Upper lobe of right lung (tissue), 1 donor: ENCODE results near the gene AFG1L. TPM values are rescaled to one million over a fixed set of nuclear protein-coding genes. Genes with fewer than 3 reads are reported as not detected.

Experiments used
- ATAC-seq: fragments of 200-7000 bp; cut with Tn5 transposase; one replicate; pipeline ENCODE4 v1.9.1; 2020; ENCODE audit warnings: mild to moderate bottlenecking, moderate library complexity
- DNase-seq: peaks from one replicate; pipeline ENCODE4 v3.0.0-alpha.2; 2020
- H3K27ac ChIP-seq: fragments of 200-600 bp; one replicate; pipeline ENCODE4 v1.8.0; 2022
- H3K27me3 ChIP-seq: fragments of 200-600 bp; one replicate; pipeline ENCODE4 v1.8.0; 2022; ENCODE audit warnings: mild to moderate bottlenecking
- H3K36me3 ChIP-seq: fragments of 200-600 bp; one replicate; pipeline ENCODE4 v1.8.0; 2022
- H3K4me1 ChIP-seq: fragments of 200-600 bp; one replicate; pipeline ENCODE4 v1.8.0; 2022
- H3K4me3 ChIP-seq: fragments of 200-600 bp; one replicate; pipeline ENCODE4 v1.8.0; 2022; ENCODE audit warnings: mild to moderate bottlenecking
- H3K9me3 ChIP-seq: fragments of 200-600 bp; one replicate; pipeline ENCODE4 v1.8.0; 2022
- CTCF ChIP-seq: fragments of 200-600 bp; IDR thresholded peaks from one replicate; pipeline ENCODE4 v1.8.0; 2022; ENCODE audit warnings: antibody characterized with exemption
- intact Hi-C: fragments of 100-400 bp; cut with DNase I; formaldehyde crosslinking; loops from one replicate; pipeline ENCODE4 v1.11.0; 2022
- total RNA-seq: library from RNA; stranded (reverse); fragmentation: NEBNext Ultra II Directional; extraction: Animal tissue kit (Norgen Biotek cat#: 25700); gene quantifications from one replicate; pipeline ENCODE4 v1.2.1, GENCODE V29; 2021
- donor health status: DM: no; HTN: yes; CAD: no; lungs with severe emphysema.

AFG1L gene
- total RNA-seq, 1 donor from 2014 or later, result 7.7 TPM

- no peak for TF ChIP-seq CTCF
- H3K9me3 ChIP-seq, result no peaks in the 10 kb centered on the region
- ATAC-seq, result no peak
- H3K36me3 ChIP-seq, result no peaks in the 10 kb centered on the region
- no peak overlapping the region for H3K27ac ChIP-seq
- intact Hi-C loops, result no loop called here
- DNase-seq, result no peak
- H3K4me3 ChIP-seq, result no peak overlapping the region
- no peaks in the 10 kb centered on the region for H3K27me3 ChIP-seq
- H3K4me1 ChIP-seq, result no peaks in the 10 kb centered on the region
These were observed 69.0 kb downstream of the AFG1L start for GRCh38 chr6:108363889-108364313.

- H3K9me3 ChIP-seq, result no peaks in the 10 kb centered on the region
- DNase-seq, result no peak
- H3K27ac ChIP-seq, result no peak overlapping the region
- H3K27me3 ChIP-seq, result no peaks in the 10 kb centered on the region
- ATAC-seq, result no peak
- no peak overlapping the region for H3K4me3 ChIP-seq
- intact Hi-C loops, result no loop called here
- no peak for TF ChIP-seq CTCF
- no peaks in the 10 kb centered on the region for H3K4me1 ChIP-seq
- no peaks in the 10 kb centered on the region for H3K36me3 ChIP-seq
These were observed 69.6 kb downstream of the AFG1L start for GRCh38 chr6:108364470-108364869.

- intact Hi-C loops, result no loop called here
- ATAC-seq, result no peak
These were observed 70.6 kb downstream of the AFG1L start for GRCh38 chr6:108365478-108365877.

GRCh38 chr6:108366236-108366635 is 71.4 kb downstream of the AFG1L start:
- TF ChIP-seq CTCF, result no peak
- no peaks in the 10 kb centered on the region for H3K9me3 ChIP-seq
- H3K36me3 ChIP-seq, result no peaks in the 10 kb centered on the region
- H3K27ac ChIP-seq, result no peak overlapping the region
- H3K27me3 ChIP-seq, result no peaks in the 10 kb centered on the region
- H3K4me1 ChIP-seq, result no peaks in the 10 kb centered on the region
- H3K4me3 ChIP-seq, result no peak overlapping the region
- ATAC-seq, result no peak
- DNase-seq, result no peak
- intact Hi-C loops, result no loop called here

More at GRCh38 chr6:108365478-108365877, 70.6 kb downstream of the AFG1L start:
- Histone ChIP-seq H3K27ac (no peak overlapping the region), H3K36me3 (no peaks in the 10 kb centered on the region), H3K4me1 (no peaks in the 10 kb centered on the region), H3K4me3 (no peak overlapping the region), H3K9me3 (no peaks in the 10 kb centered on the region), H3K27me3 (no peaks in the 10 kb centered on the region)
- TF ChIP-seq CTCF, result no peak
- DNase-seq, result no peak

- Histone ChIP-seq H3K4me3 (no peak overlapping the region), H3K36me3 (no peaks in the 10 kb centered on the region), H3K27me3 (no peaks in the 10 kb centered on the region), H3K27ac (no peak overlapping the region), H3K4me1 (no peaks in the 10 kb centered on the region), H3K9me3 (no peaks in the 10 kb centered on the region)
- ATAC-seq (no peak), DNase-seq (no peak)
- intact Hi-C loops, result no loop called here
- no peak for TF ChIP-seq CTCF
These were observed 73.7 kb downstream of the AFG1L start for GRCh38 chr6:108368431-108369030.

GRCh38 chr6:108380876-108381275 is 86.0 kb downstream of the AFG1L start:
- Histone ChIP-seq H3K27me3 (no peaks in the 10 kb centered on the region), H3K27ac (no peak overlapping the region), H3K36me3 (no peaks in the 10 kb centered on the region), H3K4me1 (no peaks in the 10 kb centered on the region), H3K9me3 (no peaks in the 10 kb centered on the region), H3K4me3 (no peak overlapping the region)
- ATAC-seq, result no peak
- intact Hi-C loops, result no loop called here
- DNase-seq, result no peak
- no peak for TF ChIP-seq CTCF
